ENCODE results near the gene PRM2. TPM values are rescaled to one million over a fixed set of nuclear protein-coding genes. Genes with fewer than 3 reads are reported as not detected.
"Not testable (repeated sequence)": the region's sequence is repeated elsewhere in the genome, so short reads cannot be mapped to it uniquely, and the experiment has no call there.

PRM2 gene
- total RNA-seq, 4 donors from 2014 or later: not detected

DNA sequence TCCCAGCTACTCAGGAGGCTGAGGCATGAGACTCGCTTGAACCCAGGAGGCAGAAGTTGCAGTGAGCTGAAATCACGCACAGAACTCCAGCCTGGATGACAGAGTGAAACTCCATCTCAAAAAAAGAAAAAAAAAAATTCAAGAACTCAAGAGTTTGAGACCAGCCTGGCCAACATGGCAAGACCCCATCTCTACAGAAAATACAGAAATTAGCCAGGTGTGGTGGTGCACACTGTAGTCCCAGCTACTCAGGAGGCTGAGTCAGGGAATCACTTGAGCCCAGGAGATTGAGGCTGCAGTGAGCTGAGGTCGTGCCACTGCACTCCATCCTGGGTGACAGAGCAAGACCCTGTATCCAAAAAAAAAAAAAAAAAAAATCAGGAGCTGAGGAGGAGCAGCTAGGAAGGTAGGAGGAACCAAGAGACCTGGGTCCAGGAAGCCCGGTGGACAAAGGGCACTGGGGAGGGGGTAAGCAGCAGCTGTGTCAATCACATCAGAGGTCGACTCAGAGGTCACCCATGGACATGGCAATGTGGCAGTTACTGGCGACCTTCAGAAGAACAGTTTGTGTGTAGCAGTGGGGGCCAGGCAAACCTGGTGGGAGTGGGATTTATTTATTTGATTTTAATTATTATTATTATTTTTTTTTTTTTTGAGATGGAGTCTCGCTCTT lies 15.9 kb upstream of the PRM2 start:
- no peaks in the 10 kb centered on the region for H3K9me3 ChIP-seq
- TF ChIP-seq EP300 (IDR thresholded peaks at IDR 0.05): no peak
- no peak for TF ChIP-seq POLR2A (IDR thresholded peaks at IDR 0.05)
- TF ChIP-seq, protein P1, sequence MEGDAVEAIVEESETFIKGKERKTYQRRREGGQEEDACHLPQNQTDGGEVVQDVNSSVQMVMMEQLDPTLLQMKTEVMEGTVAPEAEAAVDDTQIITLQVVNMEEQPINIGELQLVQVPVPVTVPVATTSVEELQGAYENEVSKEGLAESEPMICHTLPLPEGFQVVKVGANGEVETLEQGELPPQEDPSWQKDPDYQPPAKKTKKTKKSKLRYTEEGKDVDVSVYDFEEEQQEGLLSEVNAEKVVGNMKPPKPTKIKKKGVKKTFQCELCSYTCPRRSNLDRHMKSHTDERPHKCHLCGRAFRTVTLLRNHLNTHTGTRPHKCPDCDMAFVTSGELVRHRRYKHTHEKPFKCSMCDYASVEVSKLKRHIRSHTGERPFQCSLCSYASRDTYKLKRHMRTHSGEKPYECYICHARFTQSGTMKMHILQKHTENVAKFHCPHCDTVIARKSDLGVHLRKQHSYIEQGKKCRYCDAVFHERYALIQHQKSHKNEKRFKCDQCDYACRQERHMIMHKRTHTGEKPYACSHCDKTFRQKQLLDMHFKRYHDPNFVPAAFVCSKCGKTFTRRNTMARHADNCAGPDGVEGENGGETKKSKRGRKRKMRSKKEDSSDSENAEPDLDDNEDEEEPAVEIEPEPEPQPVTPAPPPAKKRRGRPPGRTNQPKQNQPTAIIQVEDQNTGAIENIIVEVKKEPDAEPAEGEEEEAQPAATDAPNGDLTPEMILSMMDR (IDR thresholded peaks at IDR 0.05): no peak
- TF ChIP-seq POLR2AphosphoS5 (IDR thresholded peaks at IDR 0.05): no peak
- no peak for ATAC-seq

DNA sequence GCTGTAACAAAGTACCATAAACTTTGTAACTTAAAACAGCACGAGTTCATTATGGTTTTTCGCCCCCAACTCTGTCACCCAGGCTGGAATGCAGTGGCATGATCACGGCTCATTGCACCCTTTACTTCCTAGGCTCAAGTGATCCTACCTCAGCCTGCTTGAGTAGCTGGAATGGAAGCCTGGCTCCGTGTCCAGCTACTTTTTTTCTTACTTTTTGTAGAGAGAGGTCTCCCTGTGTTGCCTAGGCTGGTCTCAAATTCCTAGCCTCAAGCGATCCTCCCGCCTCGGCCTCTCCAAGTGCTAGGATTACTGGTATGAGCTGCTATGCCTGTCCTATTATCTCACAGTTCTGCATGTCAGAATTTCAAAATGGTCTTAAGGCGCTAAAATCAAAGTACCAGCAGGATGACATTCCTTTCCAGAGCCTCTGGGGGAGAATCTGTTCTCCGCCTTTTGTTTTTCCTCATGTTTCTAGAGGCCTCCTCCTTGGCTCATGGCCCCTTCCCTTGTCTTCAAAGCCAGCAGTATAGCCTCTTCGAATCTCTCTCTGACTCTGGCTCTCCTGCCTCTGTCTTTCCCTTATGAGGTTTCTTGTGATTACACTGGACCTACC lies 14.9 kb upstream of the PRM2 start:
- Histone ChIP-seq H3K4me1 (no peaks in the 10 kb centered on the region), H3K4me3 (no peak overlapping the region), H3K27ac (no peak overlapping the region), H3K27me3 (no peaks in the 10 kb centered on the region), H3K36me3 (no peaks in the 10 kb centered on the region), H3K9me3 (no peaks in the 10 kb centered on the region)
- no peak for ATAC-seq
- WGBS, 2 donors (ENCODE audit: low coverage in 1 of 2): 57 to 83% methylated on average over 8 to 10 of the region's 10 CpGs
- TF ChIP-seq EP300 (IDR thresholded peaks at IDR 0.05): no peak
- TF ChIP-seq, protein P1 (IDR thresholded peaks at IDR 0.05): no peak
- TF ChIP-seq POLR2A (IDR thresholded peaks at IDR 0.05): no peak
- TF ChIP-seq POLR2AphosphoS5 (IDR thresholded peaks at IDR 0.05): no peak

More for the DNA sequence above, 15.9 kb upstream of the PRM2 start:
- WGBS, 2 donors (ENCODE audit: low coverage in 1 of 2): 83 to 85% methylated on average over 1 to 6 of the region's 7 CpGs
- no peaks in the 10 kb centered on the region for H3K36me3 ChIP-seq
- peaks cover 0 to 6% (median 3%) of the 10 kb centered on the region in 3 donors for H3K4me1 ChIP-seq
- H3K27ac ChIP-seq: no peak overlapping the region
- no peaks in the 10 kb centered on the region for H3K27me3 ChIP-seq
- H3K4me3 ChIP-seq: no peak overlapping the region

DNA sequence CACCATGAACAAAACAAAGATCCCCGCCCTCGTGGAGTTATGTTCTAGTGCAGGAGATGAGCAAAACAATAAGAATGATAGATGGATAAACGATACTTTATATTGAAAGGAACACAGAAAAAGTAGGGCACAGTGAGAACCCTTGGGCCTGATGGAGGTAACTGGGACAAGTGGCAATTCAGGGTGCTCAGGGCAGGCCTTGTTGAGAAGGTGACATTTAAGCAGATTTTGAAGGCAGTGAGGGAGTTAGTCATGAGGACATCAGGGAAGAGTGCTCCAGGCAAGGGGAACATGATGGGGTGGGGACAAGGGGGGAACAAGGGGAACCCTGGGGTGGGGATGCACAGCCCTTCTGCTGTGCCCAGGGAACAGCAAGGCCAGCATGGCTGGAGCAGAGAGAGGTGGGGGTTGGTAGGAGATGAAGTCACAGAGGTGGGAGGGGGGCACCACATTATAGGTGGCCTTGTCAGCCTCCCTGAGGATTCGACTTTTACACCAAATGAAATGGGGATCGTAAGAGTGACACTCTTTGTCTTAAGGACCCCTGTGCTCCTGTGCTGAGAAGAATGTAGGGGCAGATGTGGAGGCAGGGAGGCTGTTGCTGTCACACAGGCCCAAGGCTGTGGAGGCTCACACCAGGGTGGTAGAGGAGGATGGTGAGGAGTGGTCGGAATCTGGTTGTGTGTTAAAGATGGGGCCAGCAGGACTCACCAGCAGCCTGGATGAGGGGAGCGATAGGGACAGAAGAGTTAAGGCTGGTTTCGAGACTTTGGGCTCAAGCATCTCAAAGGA lies 14.0 kb upstream of the PRM2 start:
- ATAC-seq: no peak
- no peaks in the 10 kb centered on the region for H3K27me3 ChIP-seq
- no peaks in the 10 kb centered on the region for H3K36me3 ChIP-seq
- no peaks in the 10 kb centered on the region for H3K4me1 ChIP-seq
- H3K9me3 ChIP-seq: no peaks in the 10 kb centered on the region
- WGBS, 2 donors (ENCODE audit: low coverage in 1 of 2): 90 to 94% methylated on average over 6 to 7 of the region's 8 CpGs
- no peak overlapping the region for H3K27ac ChIP-seq
- TF ChIP-seq EP300 (IDR thresholded peaks at IDR 0.05) (no peak), POLR2AphosphoS5 (IDR thresholded peaks at IDR 0.05) (no peak), POLR2A (IDR thresholded peaks at IDR 0.05) (no peak)
- TF ChIP-seq, protein P1 (IDR thresholded peaks at IDR 0.05): no peak
- H3K4me3 ChIP-seq: no peak overlapping the region

DNA sequence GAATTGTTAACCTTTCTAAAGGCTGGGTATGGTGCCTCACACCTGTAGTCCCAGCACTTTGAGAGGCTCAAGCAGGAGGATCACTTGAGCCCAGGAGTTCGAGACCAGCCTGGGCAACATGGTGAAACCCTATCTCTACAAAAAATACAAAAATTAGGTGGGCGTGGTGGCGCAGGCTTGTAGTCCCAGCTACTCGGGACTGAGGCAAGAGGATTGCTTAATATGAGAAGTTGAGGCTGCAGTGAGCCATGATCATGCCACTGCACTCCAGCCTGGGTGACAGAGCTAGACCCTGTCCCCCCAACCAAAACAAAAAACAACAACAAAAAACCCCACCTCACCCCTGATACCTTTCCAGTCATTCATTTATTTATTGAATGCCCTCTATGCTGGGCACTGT lies 13.4 kb upstream of the PRM2 start:
- not testable (repeated sequence) for H3K36me3 ChIP-seq, ATAC-seq, H3K9me3 ChIP-seq, H3K4me3 ChIP-seq, H3K27ac ChIP-seq, H3K4me1 ChIP-seq, H3K27me3 ChIP-seq
- 89% methylated on average over 4 of the region's 4 CpGs; no CpG with 5 or more reads in 1 of the 2 donors for WGBS, 2 donors (ENCODE audit: low coverage in 1 of 2)

DNA sequence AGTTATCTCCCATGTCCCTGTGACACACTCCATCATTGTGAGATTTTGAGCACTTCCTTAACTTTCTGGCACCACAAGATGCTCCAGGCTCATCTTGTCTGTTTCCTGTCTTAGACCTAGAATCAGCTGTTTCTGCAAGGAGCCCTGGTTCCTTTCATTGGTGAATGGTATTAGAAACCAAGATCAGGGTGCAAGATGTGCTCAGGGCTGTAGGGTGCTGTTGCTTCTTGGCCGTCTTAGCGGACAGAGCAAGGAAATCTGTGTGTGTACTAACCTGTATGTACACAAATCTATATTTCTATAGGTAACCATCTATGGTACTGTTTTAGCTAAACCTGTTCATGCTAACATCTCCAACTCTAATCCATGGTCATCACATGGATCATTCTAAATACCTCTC lies 12.9 kb upstream of the PRM2 start:
- no peak overlapping the region for H3K4me3 ChIP-seq
- H3K36me3 ChIP-seq: no peaks in the 10 kb centered on the region
- H3K4me1 ChIP-seq: no peaks in the 10 kb centered on the region
- H3K9me3 ChIP-seq: no peaks in the 10 kb centered on the region
- no peaks in the 10 kb centered on the region for H3K27me3 ChIP-seq
- no peak overlapping the region for H3K27ac ChIP-seq
- TF ChIP-seq, protein P1 (IDR thresholded peaks at IDR 0.05): no peak
- TF ChIP-seq POLR2A (IDR thresholded peaks at IDR 0.05): no peak
- TF ChIP-seq POLR2AphosphoS5 (IDR thresholded peaks at IDR 0.05): no peak
- TF ChIP-seq EP300 (IDR thresholded peaks at IDR 0.05): no peak
- no peak for ATAC-seq
- 100% methylated on average over 2 of the region's 2 CpGs; no CpG with 5 or more reads in 1 of the 2 donors for WGBS, 2 donors (ENCODE audit: low coverage in 1 of 2)

All from gastroesophageal sphincter (tissue), 4 donors.